C4-2B (cell line): Measurements from ENCODE around the gene SPC25.

Experiments
- H3K27ac ChIP-seq: fragments of 450-650 bp; 2 replicates; pipeline ENCODE4 v1.5.1; 2017
- CTCF ChIP-seq: fragments of 450-650 bp; conservative IDR thresholded peaks from 2 replicates; pipeline ENCODE4 v1.5.1; 2017; ENCODE audit warnings: mild to moderate bottlenecking
- ZFX ChIP-seq: fragments of 450-650 bp; IDR thresholded peaks from 2 replicates; pipeline ENCODE4 v1.6.1; 2017

SPC25 gene

GRCh38 chr2:168913495-168913894 is 23.3 kb upstream of the SPC25 start:
- no peak overlapping the region for H3K27ac ChIP-seq
- TF ChIP-seq ZFX (no peak), CTCF (no peak)

- no peak overlapping the region for H3K27ac ChIP-seq
- no peak for TF ChIP-seq ZFX
- TF ChIP-seq CTCF, result no peak
Measured at GRCh38 chr2:168912901-168913369, 22.7 kb upstream of the SPC25 start.

- no peak for TF ChIP-seq ZFX
- no peak for TF ChIP-seq CTCF
- no peak overlapping the region for H3K27ac ChIP-seq
Measured at GRCh38 chr2:168912466-168912865, 22.2 kb upstream of the SPC25 start.

GRCh38 chr2:168910330-168910729 is 20.1 kb upstream of the SPC25 start:
- H3K27ac ChIP-seq, result no peak overlapping the region
- TF ChIP-seq CTCF (no peak), ZFX (no peak)

- no peak overlapping the region for H3K27ac ChIP-seq
Measured at GRCh38 chr2:168907940-168908662, 17.9 kb upstream of the SPC25 start.

GRCh38 chr2:168904358-168904757 is 14.1 kb upstream of the SPC25 start:
- TF ChIP-seq ZFX (no peak), CTCF (no peak)
- no peak overlapping the region for H3K27ac ChIP-seq

More at GRCh38 chr2:168907940-168908662, 17.9 kb upstream of the SPC25 start:
- TF ChIP-seq CTCF (no peak), ZFX (no peak)

- H3K27ac ChIP-seq, result no peak overlapping the region
- TF ChIP-seq CTCF, result no peak
- no peak for TF ChIP-seq ZFX
Measured at GRCh38 chr2:168903888-168904287, 13.7 kb upstream of the SPC25 start.
